SK-N-MC (cell line): ENCODE data around the gene CARD19.

Experiments
- EZH2 ChIP-seq: fragments of 200-600 bp; sonication (generic); IDR thresholded peaks from one replicate; pipeline ENCODE4 v1.6.1; 2017; ENCODE audit warnings: antibody characterized with exemption
- FOXP2 ChIP-seq: optimal IDR thresholded peaks from 2 replicates; pipeline ENCODE3; 2011; ENCODE audit warnings: mild to moderate bottlenecking, moderate library complexity; ENCODE audit not compliant: insufficient read depth; ENCODE audit errors: extremely low read length, control extremely low read depth
- POLR2AphosphoS5 ChIP-seq: IDR thresholded peaks from 2 replicates; pipeline ENCODE4 v1.6.1; 2012; ENCODE audit warnings: mild to moderate bottlenecking, low read depth, low read length, borderline replicate concordance

DNA sequence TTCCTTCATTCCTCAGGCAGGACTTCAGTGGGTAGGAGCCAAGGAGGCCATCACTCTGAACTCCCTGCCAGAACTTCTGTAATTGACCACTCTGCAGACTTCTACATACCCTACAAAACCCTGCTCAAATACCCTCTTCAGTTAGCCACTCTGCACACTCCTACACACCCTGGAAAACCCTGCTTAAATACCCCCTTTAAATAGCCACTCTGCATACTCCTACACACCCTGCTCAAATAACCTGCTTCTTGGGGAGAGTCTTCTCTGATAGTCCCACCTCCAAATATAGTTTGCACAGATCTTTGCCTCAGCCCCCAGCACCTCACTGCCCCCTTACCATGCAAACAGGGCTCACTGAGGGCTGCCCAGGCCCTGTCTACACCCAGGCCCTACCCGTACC lies 18.6 kb upstream of the CARD19 start:
- TF ChIP-seq EZH2 = no peak
- no peak for TF ChIP-seq POLR2AphosphoS5
- no peak for TF ChIP-seq FOXP2
